Bladder microvascular endothelial cell (primary cell): Measurements from ENCODE around the gene KCNJ13. TPM values are rescaled to one million over a fixed set of nuclear protein-coding genes. Genes with fewer than 3 reads are reported as not detected.

Experiments
- total RNA-seq: library from RNA; depleted of rRNA; stranded (reverse); fragments of >200 nt; gene quantifications from 2 replicates; pipeline ENCODE4 v1.2.3, GENCODE V29; 2014

The KCNJ13 gene
- not detected in 2 replicates for total RNA-seq

DNA sequence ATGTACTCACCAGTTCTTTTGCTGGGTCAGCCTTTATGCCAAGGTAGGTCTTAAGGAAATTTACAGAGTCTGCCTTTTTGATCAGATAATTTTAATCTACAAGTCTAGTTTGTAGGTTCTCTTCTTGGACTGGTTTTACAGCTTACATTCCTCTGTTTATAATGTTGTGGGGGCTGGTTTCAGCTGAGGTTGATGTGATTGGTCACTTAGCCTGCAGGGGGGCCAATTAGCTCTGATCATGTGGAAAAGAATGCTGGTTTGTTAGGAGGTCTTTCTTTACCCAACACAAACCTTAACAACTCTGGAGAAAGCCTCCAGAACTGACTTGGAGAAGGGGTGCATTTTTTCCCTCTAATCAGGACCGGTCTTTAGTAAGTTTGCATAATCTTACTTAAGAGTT, at the start of gene KCNJ13:
Gene KCNJ13, minus strand, starts transcription at position 131 of the 400 bp plus-strand sequence. CDS start 5,203 bp downstream, outside the sequence.

Other genes with a start within 250 kb of the KCNJ13 start
- gene CHRNG, start 236.9 kb downstream of the KCNJ13 start, total RNA-seq = not detected in 2 replicates
- 0.97 and 2.4 TPM in 2 replicates for gene TIGD1, start 226.0 kb downstream of the KCNJ13 start, total RNA-seq
- 103 TPM in 2 replicates for gene EIF4E2, start 225.9 kb downstream of the KCNJ13 start, total RNA-seq
- 0.06 and 0.16 TPM in 2 replicates for gene EFHD1, start 143.0 kb downstream of the KCNJ13 start, total RNA-seq
- 28.8 and 75.6 TPM in 2 replicates for gene GIGYF2, start 79.2 kb downstream of the KCNJ13 start, total RNA-seq
- under 0.01 and 0.63 TPM in 2 replicates for gene SNORC, start 93.7 kb upstream of the KCNJ13 start, total RNA-seq
- 0.16 and 0.19 TPM in 2 replicates for gene NGEF, start 236.7 kb upstream of the KCNJ13 start, total RNA-seq